K562 (cell line): ENCODE measurements around the gene SUV39H2. TPM values are rescaled to one million over a fixed set of nuclear protein-coding genes. Genes with fewer than 3 reads are reported as not detected.

ENCODE experiments used
- AFF4 ChIP-seq: sonication (generic); formaldehyde crosslinking; IDR thresholded peaks from 2 replicates; pipeline ENCODE4 v1.8.0; 2023; ENCODE audit warnings: mild to moderate bottlenecking, missing genetic modification reagents
- ATF1 ChIP-seq, 2 experiments: fragments of 450-650 bp in 1 of 2; IDR thresholded peaks; 2 replicates each; pipeline ENCODE4 v1.6.1; 2016; ENCODE audit warnings: missing compliant biosample characterization in 1 of 2, missing genetic modification characterization in 1 of 2
- CBX3 ChIP-seq, 2 experiments: IDR thresholded peaks; 1 replicate in 1 of 2; 2 replicates in 1 of 2; pipeline ENCODE4 v1.6.1; 2012; ENCODE audit warnings: inconsistent platforms in 2 of 2, low read length in 2 of 2, borderline replicate concordance in 1 of 2, control low read depth in 1 of 2
- FOXM1 ChIP-seq, 2 experiments: fragments of 450-650 bp in 1 of 2; sonication (generic) in 1 of 2; formaldehyde crosslinking in 1 of 2; IDR thresholded peaks; 2 replicates each; pipeline versions ENCODE4 v1.6.1 to v1.9.0; 2017 to 2022; ENCODE audit warnings: low read depth in 2 of 2, mild to moderate bottlenecking in 2 of 2, missing genetic modification reagents in 1 of 2, moderate library complexity in 1 of 2
- HDAC1 ChIP-seq, 2 experiments: fragments of 450-650 bp; IDR thresholded peaks; 2 replicates each; pipeline ENCODE4 v1.6.1; 2016 to 2017; ENCODE audit warnings: inconsistent platforms in 1 of 2, mild to moderate bottlenecking in 1 of 2, moderate library complexity in 1 of 2
- MAZ ChIP-seq, 2 experiments: fragments of 450-650 bp in 1 of 2; sonication (generic) in 1 of 2; formaldehyde crosslinking; IDR thresholded peaks in 1 of 2; conservative IDR thresholded peaks in 1 of 2; 2 replicates each; pipeline versions ENCODE4 v1.4.0 to v1.5.0; 2020; ENCODE audit warnings: mild to moderate bottlenecking in 1 of 2, missing genetic modification reagents in 1 of 2
- NCOA1 ChIP-seq: fragments of 450-650 bp; IDR thresholded peaks from 2 replicates; pipeline ENCODE4 v1.6.1; 2016; ENCODE audit warnings: low read depth
- PHF21A ChIP-seq: fragments of 450-650 bp; IDR thresholded peaks from 2 replicates; pipeline ENCODE4 v1.6.1; 2017; ENCODE audit warnings: low read depth, borderline replicate concordance
- PRMT5 ChIP-seq: sonication (generic); formaldehyde crosslinking; IDR thresholded peaks from 2 replicates; pipeline ENCODE4 v1.5.0; 2020; ENCODE audit warnings: missing genetic modification reagents
- SNRNP70 ChIP-seq: fragments of 200-400 bp; formaldehyde crosslinking; optimal IDR thresholded peaks from 2 replicates; pipeline ENCODE3; 2017; ENCODE audit warnings: low read depth, low read length
- TAL1 ChIP-seq: fragments of 450-650 bp; IDR thresholded peaks from 2 replicates; pipeline ENCODE4 v1.6.1; 2016; ENCODE audit warnings: mild to moderate bottlenecking
- U2AF1 ChIP-seq: fragments of 200-400 bp; formaldehyde crosslinking; optimal IDR thresholded peaks from 2 replicates; pipeline ENCODE3; 2017; ENCODE audit warnings: mild to moderate bottlenecking, low read depth, low read length, moderate library complexity
- ZBTB7A ChIP-seq: IDR thresholded peaks from 2 replicates; pipeline ENCODE4 v1.6.1; 2011; ENCODE audit warnings: low read depth, mild to moderate bottlenecking, low read length, moderate library complexity, borderline replicate concordance; ENCODE audit not compliant: control insufficient read depth
- ZFP1 ChIP-seq: fragments of 450-650 bp; formaldehyde crosslinking; IDR thresholded peaks from 2 replicates; pipeline ENCODE4 v1.4.0; 2020; ENCODE audit warnings: mild to moderate bottlenecking, mixed read lengths
- ZNF431 ChIP-seq: sonication (generic); formaldehyde crosslinking; IDR thresholded peaks from 2 replicates; pipeline ENCODE4 v1.8.0; 2022; ENCODE audit warnings: mild to moderate bottlenecking, missing genetic modification reagents
- polyA plus RNA-seq, 8 experiments: library from polyadenylated mRNA; depleted of rRNA in 4 of 8; stranded (reverse) in 5 of 8; unstranded in 3 of 8; fragments of >200 nt; fragmentation: Nextera tagmentation in 2 of 8; fragmentation: Illumina TruSeq in 1 of 8; extraction: Ambion mirVana in 2 of 8; extraction: Trizol in 1 of 8; gene quantifications; 2 replicates each; pipeline versions ENCODE4 v1.2.1 to v1.2.3, GENCODE V29; 2011 to 2014; ENCODE audit warnings: inconsistent platforms in 1 of 8, missing spikeins in 1 of 8
- total RNA-seq, 7 experiments: library from RNA; depleted of rRNA in 6 of 7; stranded (reverse); fragments of >200 nt in 6 of 7; fragmentation: Illumina TruSeq in 2 of 7; extraction: Trizol in 2 of 7; gene quantifications; 2 replicates each; pipeline versions ENCODE4 v1.2.1 to v1.2.3, GENCODE V29; 2011 to 2021; ENCODE audit warnings: low replicate concordance in 1 of 7
- TF ChIP-seq, protein P1 (sequence below): sonication (generic); formaldehyde crosslinking; IDR thresholded peaks from 2 replicates; pipeline ENCODE4 v1.8.1; 2023; ENCODE audit warnings: mild to moderate bottlenecking, missing genetic modification reagents, moderate library complexity
- TF ChIP-seq, protein P2 (sequence below), 2 experiments: fragments of 200-800 bp in 1 of 2; sonication (Bioruptor generic) in 1 of 2; sonication (generic) in 1 of 2; formaldehyde crosslinking in 1 of 2; IDR thresholded peaks in 1 of 2; conservative IDR thresholded peaks in 1 of 2; 2 replicates each; pipeline versions ENCODE4 v1.5.0 to v1.6.1; 2016 to 2020; ENCODE audit warnings: missing compliant biosample characterization in 1 of 2, missing genetic modification characterization in 1 of 2, missing genetic modification reagents in 1 of 2

The SUV39H2 gene
- total and polyA plus RNA-seq, 9 of the 15 experiments (the other 6 are each of a cell fraction or from before 2014, with no cell fraction given), result 24.1 to 54.3 (median 41.3) TPM

GRCh38 chr10:14878266-14879123 lies at the start of gene SUV39H2 (continued):
- TF ChIP-seq AFF4 (CRISPR knock-in tag) (no peak), U2AF1 (peak; percentile 67), MAZ (CRISPR knock-in tag; conservative IDR thresholded peaks at IDR 0.05 in 1 of 2, IDR thresholded peaks at IDR 0.05 in 1 of 2) (peak; percentile 64 to 83; a peak in 3 of 4 replicates), FOXM1 (IDR thresholded peaks at IDR 0.05; ENCODE audit: low read depth) (no peak), FOXM1 (CRISPR knock-in tag; IDR thresholded peaks at IDR 0.05; ENCODE audit: low read depth) (peak; percentile 58), ATF1 (CRISPR knock-in tag; IDR thresholded peaks at IDR 0.05) (peak; percentile 23; the same call in 1 of the 2 replicates), ATF1 (tag; IDR thresholded peaks at IDR 0.05) (peak; percentile 93), TAL1 (no peak), CBX3 (IDR thresholded peaks at IDR 0.05; ENCODE audit: borderline replicate concordance in 1 of 2, low read length in 2 of 2) (0 out of 3 replicates have a peak, but pooled peaks of 1 of the 2 experiments have one; percentile 19), ZFP1 (CRISPR knock-in tag) (no peak), SNRNP70 (no peak), PHF21A (0 out of 2 replicates have a peak, but pooled peaks have one; percentile 40), ZNF431 (CRISPR knock-in tag) (peak; percentile 59; the same call in 1 of the 2 replicates), NCOA1 (0 out of 2 replicates have a peak, but pooled peaks have one; percentile 29), ZBTB7A (no peak), PRMT5 (no peak), HDAC1 (IDR thresholded peaks at IDR 0.05) (peak in 1 of 2 experiments; percentile 91; a peak in 2 of 4 replicates)
- TF ChIP-seq, protein P1, sequence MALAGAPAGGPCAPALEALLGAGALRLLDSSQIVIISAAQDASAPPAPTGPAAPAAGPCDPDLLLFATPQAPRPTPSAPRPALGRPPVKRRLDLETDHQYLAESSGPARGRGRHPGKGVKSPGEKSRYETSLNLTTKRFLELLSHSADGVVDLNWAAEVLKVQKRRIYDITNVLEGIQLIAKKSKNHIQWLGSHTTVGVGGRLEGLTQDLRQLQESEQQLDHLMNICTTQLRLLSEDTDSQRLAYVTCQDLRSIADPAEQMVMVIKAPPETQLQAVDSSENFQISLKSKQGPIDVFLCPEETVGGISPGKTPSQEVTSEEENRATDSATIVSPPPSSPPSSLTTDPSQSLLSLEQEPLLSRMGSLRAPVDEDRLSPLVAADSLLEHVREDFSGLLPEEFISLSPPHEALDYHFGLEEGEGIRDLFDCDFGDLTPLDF (CRISPR knock-in tag), result peak; percentile 84
- TF ChIP-seq, protein P2, sequence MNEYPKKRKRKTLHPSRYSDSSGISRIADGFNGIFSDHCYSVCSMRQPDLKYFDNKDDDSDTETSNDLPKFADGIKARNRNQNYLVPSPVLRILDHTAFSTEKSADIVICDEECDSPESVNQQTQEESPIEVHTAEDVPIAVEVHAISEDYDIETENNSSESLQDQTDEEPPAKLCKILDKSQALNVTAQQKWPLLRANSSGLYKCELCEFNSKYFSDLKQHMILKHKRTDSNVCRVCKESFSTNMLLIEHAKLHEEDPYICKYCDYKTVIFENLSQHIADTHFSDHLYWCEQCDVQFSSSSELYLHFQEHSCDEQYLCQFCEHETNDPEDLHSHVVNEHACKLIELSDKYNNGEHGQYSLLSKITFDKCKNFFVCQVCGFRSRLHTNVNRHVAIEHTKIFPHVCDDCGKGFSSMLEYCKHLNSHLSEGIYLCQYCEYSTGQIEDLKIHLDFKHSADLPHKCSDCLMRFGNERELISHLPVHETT (CRISPR knock-in tag; conservative IDR thresholded peaks at IDR 0.05 in 1 of 2, IDR thresholded peaks at IDR 0.05 in 1 of 2), result peak in 1 of 2 experiments; percentile 76; a peak in 2 of 4 replicates
